ENCODE data around the gene DYRK1B. TPM values are rescaled to one million over a fixed set of nuclear protein-coding genes. Genes with fewer than 3 reads are reported as not detected.
A peak's percentile ranks its signal among the peaks of the same experiment; 100 is the strongest.

Gene DYRK1B
- polyA plus RNA-seq, 2 of the 4 experiments (the other 2 are of a cell fraction), result 13.8 to 18.6 TPM

GRCh38 chr19:39845584-39845932 is 11.6 kb upstream of the DYRK1B start:
- peak overlapping the region; percentile 87 to 90 for H3K27ac ChIP-seq
- no peaks in the 10 kb centered on the region for H3K9me3 ChIP-seq
- WGBS (ENCODE audit: missing lambda C conversion rate), result 4% methylated on average over 17 of the region's 17 CpGs
- H3K4me1 ChIP-seq, result peaks cover 37% of the 10 kb centered on the region
- TF ChIP-seq SMC3 (IDR thresholded peaks at IDR 0.05) (no peak; the same call in 2 of the 3 replicates), FOSL2 (IDR thresholded peaks at IDR 0.05) (no peak), FOSL2 (CRISPR knock-in tag; IDR thresholded peaks at IDR 0.05) (no peak), JUNB (IDR thresholded peaks at IDR 0.05) (no peak), E2F6 (IDR thresholded peaks at IDR 0.05; ENCODE audit: borderline replicate concordance, low read depth) (0 out of 2 replicates have a peak, but pooled peaks have one; percentile 61)
- ChIA-PET POLR2A (interaction anchor here (1.1 to 6.4 kb wide), 7 partner anchors 12 to 346 kb away, joined by 3 to 97 read pairs (median 5); partner anchors contain the start of genes DYRK1B, MAP3K10 and PSMC4), CTCF (interaction anchor here (1.2 to 11.1 kb wide), 26 partner anchors 10 to 448 kb away, joined by 3 to 137 read pairs (median 30); partner anchors contain the start of genes DYRK1B and PSMC4)
- peak overlapping the region; percentile 87 for H3K4me2 ChIP-seq
- peak overlapping the region; percentile 86 for H3K4me3 ChIP-seq
- ATAC-seq (peak; percentile 52 to 63), FAIRE-seq (no peak), DNase-seq (ENCODE audit: low read depth in 1 of 2, low spot score in 1 of 2) (peak in 1 of 2 experiments; percentile 87)

- TF ChIP-seq ZFP36 (IDR thresholded peaks at IDR 0.05; ENCODE audit: borderline replicate concordance, partially characterized antibody) (peak; percentile 94), HDAC2 (IDR thresholded peaks at IDR 0.05) (peak; percentile 69), FOXS1 (CRISPR knock-in tag; IDR thresholded peaks at IDR 0.05) (no peak), RARB (CRISPR knock-in tag; IDR thresholded peaks at IDR 0.05) (no peak), RCOR1 (IDR thresholded peaks at IDR 0.05; ENCODE audit: low read depth, low read length) (no peak), TFCP2L1 (CRISPR knock-in tag; IDR thresholded peaks at IDR 0.05) (0 out of 2 replicates have a peak, but pooled peaks have one; percentile 20), SMC3 (IDR thresholded peaks at IDR 0.05) (no peak), CEBPB (IDR thresholded peaks at IDR 0.05) (no peak), HEYL (CRISPR knock-in tag; IDR thresholded peaks at IDR 0.05) (no peak), EHMT2 (IDR thresholded peaks at IDR 0.05; ENCODE audit: low read depth) (no peak), SREBF2 (IDR thresholded peaks at IDR 0.05) (no peak), PBX3 (IDR thresholded peaks at IDR 0.05) (no peak), KDM1A (IDR thresholded peaks at IDR 0.05; ENCODE audit: low read depth) (peak; percentile 80; the same call in 1 of the 2 replicates), POLR2AphosphoS2 (conservative IDR thresholded peaks at IDR 0.05; ENCODE audit: low read length) (no peak), TP53 (CRISPR knock-in tag; IDR thresholded peaks at IDR 0.05) (no peak), BHLHE40 (IDR thresholded peaks at IDR 0.05; ENCODE audit: low read depth, low read length) (no peak)
- ChIA-PET POLR2A (interaction anchor here (1.8 to 6.4 kb wide), 3 partner anchors 11 to 126 kb away, joined by 9 to 97 read pairs (median 28); partner anchors contain the start of genes DYRK1B and PSMC4), CTCF (interaction anchor here (0.7 to 11.1 kb wide), 34 partner anchors 9 to 642 kb away, joined by 3 to 137 read pairs (median 14); partner anchors contain the start of genes DYRK1B, PSMC4 and SYCN)
- FAIRE-seq (peak; percentile 86), DNase-seq (ENCODE audit: low read depth in 1 of 2, low spot score in 1 of 2) (peak in 1 of 2 experiments; percentile 28), ATAC-seq (peak in 1 of 2 experiments; percentile 2; a peak in 3 of 6 replicates)
- Histone ChIP-seq H3K4me1 (peaks cover 36% of the 10 kb centered on the region), H3K4me3 (peak overlapping the region; percentile 86), H3K4me2 (peak overlapping the region; percentile 87), H3K9me3 (no peaks in the 10 kb centered on the region), H3K27ac (peak overlapping the region; percentile 87 to 90)
- 7% methylated on average over 5 of the region's 5 CpGs for WGBS (ENCODE audit: missing lambda C conversion rate)
Observed at GRCh38 chr19:39845172-39845571, 11.2 kb upstream of the DYRK1B start.

- WGBS (ENCODE audit: missing lambda C conversion rate), result 57% methylated on average over 4 of the region's 4 CpGs
- DNase-seq (ENCODE audit: low read depth in 1 of 2, low spot score in 1 of 2), result peak; percentile 79 to 89
- POLR2A ChIA-PET, result interaction anchor here (0.7 to 6.4 kb wide), 5 partner anchors 10 to 504 kb away, joined by 5 to 97 read pairs (median 10); partner anchors contain the start of genes C19orf47, DYRK1B, PLD3 and PSMC4
- 0 out of 6 replicates have a peak, but pooled peaks of 1 of the 2 experiments have one; percentile 15 for ATAC-seq
- FAIRE-seq, result peak; percentile 99
- H3K9me3 ChIP-seq, result no peaks in the 10 kb centered on the region
- H3K4me2 ChIP-seq, result peak overlapping the region; percentile 87
- CTCF ChIA-PET, result interaction anchor here (0.7 to 11.1 kb wide), 63 partner anchors 8 to 851 kb away, joined by 3 to 137 read pairs (median 5); partner anchors contain the start of genes DYRK1B, PSMC4, SYCN and ZNF546
- peak overlapping the region; percentile 86 for H3K4me3 ChIP-seq
- H3K27ac ChIP-seq, result peak overlapping the region in 1 of 2 experiments; percentile 87; a peak in 3 of 6 replicates
- H3K4me1 ChIP-seq, result peaks cover 36% of the 10 kb centered on the region
- TF ChIP-seq JUNB (IDR thresholded peaks at IDR 0.05) (no peak), TFCP2L1 (CRISPR knock-in tag; IDR thresholded peaks at IDR 0.05) (no peak), SMC3 (IDR thresholded peaks at IDR 0.05) (peak; percentile 49; the same call in 2 of the 3 replicates), EHF (CRISPR knock-in tag; IDR thresholded peaks at IDR 0.05) (no peak), PBX3 (IDR thresholded peaks at IDR 0.05) (no peak), RAD21 (conservative IDR thresholded peaks at IDR 0.05 in 1 of 2, IDR thresholded peaks at IDR 0.05 in 1 of 2) (peak; percentile 65 to 67), RARB (CRISPR knock-in tag; IDR thresholded peaks at IDR 0.05) (no peak), RNF2 (IDR thresholded peaks at IDR 0.05; ENCODE audit: borderline replicate concordance, low read depth) (no peak), CEBPB (IDR thresholded peaks at IDR 0.05) (no peak), HOXA7 (CRISPR knock-in tag; IDR thresholded peaks at IDR 0.05) (0 out of 2 replicates have a peak, but pooled peaks have one; percentile 9), EHMT2 (IDR thresholded peaks at IDR 0.05; ENCODE audit: low read depth) (no peak), NR3C1 (IDR thresholded peaks at IDR 0.05) (no peak)
- TF ChIP-seq, protein P1, sequence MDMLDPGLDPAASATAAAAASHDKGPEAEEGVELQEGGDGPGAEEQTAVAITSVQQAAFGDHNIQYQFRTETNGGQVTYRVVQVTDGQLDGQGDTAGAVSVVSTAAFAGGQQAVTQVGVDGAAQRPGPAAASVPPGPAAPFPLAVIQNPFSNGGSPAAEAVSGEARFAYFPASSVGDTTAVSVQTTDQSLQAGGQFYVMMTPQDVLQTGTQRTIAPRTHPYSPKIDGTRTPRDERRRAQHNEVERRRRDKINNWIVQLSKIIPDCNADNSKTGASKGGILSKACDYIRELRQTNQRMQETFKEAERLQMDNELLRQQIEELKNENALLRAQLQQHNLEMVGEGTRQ (IDR thresholded peaks at IDR 0.05), result no peak
Observed at GRCh38 chr19:39843919-39844793, 10.2 kb upstream of the DYRK1B start.
